Measurements from ENCODE around the gene GPC3.
A peak's percentile ranks its signal among the peaks of the same experiment; 100 is the strongest.
"Not testable (repeated sequence)": the region's sequence is repeated elsewhere in the genome, so short reads cannot be mapped to it uniquely, and the experiment has no call there.

Gene GPC3

DNA sequence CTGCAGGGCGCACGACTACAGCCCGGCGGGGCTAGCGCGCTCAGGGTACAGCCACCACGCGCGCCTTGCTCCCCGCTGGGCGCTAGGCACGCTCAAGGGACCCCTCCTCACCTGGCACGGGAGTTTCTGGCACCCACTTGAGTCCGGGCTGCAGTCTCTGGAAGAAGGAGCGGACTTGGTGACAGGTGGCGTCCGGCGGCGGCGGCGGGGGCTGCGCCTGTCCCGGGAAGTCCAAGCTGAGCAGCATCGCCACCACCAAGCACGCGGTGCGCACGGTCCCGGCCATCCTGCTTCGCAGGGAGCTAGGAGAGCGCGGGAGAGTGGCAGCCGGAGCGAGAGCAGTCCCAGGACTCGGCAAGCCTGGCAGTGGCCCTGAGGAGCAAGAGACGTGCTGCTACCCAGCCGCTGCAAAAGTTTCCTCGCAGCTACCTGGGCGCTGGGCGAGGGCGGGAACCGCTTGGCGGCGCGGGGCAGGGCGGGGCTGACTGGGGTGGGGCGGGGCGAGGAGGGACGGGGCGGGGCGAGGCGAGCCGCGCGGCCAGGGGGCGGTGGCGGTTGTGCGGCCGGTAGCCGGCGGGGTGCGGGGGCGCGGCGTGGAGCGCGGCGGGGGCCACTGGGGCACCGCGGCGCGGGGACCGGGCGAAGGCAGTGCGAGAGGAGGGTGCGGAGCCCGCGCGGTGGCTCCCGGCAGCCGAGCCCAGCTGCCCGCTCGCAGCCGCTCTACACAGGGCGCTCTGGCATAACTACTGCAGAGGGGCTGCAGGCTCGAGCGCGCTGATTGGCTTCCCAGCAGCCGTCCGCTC lies at the start of gene GPC3:
Gene GPC3, minus strand, starts transcription at position 431 of the 803 bp plus-strand sequence.
- peak; percentile 61 for DNase-seq

DNA sequence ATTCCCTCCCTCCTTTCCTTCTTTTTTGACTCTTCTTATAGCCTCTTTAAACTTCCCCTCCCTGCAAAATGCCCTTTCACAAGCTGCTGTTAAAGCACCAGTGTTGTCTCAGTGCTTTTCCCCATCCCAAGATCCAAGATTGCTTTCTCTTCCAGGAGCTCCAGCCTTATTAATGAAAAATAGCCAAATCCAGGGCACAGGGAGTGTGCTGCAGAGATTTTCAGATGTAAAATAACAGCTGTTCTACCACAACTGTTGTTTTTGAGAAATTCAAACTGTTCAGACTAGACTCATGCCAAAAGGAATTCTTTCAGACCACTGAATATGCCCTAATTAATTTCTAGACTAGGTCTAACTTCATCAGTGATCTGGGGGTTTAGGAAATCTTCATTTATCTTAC lies 47.0 kb upstream of the GPC3 start:
- no peak for DNase-seq

DNA sequence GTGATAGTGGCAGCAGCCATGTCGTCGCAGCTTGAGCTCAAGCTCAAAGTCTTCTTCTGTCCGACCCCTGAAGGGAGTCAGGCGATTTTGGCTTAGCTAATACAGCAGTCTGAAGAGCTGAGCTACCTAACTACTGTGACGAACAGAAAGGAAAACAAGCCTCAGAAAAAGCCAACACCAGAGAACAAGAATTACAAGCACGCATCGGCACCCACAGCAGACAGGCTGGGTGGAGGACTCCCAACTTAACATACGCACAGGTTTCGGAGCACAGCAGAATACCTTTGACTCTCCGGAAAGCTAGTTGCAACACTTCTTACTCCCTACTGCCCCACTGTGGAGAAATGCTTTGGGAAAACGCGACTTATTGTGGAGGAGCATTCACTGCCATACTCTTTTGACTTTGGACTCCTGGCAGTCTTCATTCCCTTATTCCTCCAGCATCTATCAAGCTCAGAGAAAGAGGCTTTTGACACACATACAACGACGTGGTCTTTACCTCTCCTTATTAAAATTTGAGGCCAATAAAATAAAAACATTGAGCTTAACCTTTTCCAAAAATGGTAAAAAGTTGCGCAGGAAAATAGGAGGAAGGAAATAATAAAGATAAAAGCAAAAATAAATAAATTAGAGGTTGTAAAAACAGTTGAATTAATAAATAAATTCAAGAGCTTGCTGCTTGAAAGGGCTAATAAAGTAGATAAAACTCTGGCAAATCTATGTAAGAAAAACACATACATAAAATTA lies 41.3 kb upstream of the GPC3 start:
- DNase-seq: peak; percentile 53

DNA sequence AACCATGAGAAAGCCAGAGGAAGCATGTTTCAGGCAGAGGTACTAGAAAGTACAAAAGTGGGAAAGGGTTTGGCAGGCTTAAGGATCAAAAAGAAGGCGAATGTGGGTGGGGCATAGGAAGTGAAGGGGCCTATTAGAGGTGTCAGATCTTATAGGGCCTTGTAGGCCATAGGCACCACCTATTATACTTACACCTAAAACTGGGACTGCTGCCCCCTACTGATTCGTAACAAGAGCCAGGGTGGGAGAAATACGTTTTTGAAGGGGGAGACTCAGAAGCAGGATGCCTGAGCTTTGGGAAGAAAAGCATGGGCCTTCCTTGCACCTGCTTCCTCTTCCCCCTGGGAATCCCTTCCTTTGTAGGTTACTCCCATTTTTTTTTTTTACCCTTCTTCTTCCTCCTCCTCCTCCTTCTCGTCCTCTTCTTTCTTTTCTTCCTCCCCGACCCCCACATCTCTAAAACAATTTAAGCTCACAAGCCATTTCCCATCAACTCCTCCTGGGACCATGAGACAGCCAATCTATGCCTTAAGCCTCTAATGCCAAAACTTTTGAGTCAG lies 40.7 kb upstream of the GPC3 start:
- no peak for DNase-seq

DNA sequence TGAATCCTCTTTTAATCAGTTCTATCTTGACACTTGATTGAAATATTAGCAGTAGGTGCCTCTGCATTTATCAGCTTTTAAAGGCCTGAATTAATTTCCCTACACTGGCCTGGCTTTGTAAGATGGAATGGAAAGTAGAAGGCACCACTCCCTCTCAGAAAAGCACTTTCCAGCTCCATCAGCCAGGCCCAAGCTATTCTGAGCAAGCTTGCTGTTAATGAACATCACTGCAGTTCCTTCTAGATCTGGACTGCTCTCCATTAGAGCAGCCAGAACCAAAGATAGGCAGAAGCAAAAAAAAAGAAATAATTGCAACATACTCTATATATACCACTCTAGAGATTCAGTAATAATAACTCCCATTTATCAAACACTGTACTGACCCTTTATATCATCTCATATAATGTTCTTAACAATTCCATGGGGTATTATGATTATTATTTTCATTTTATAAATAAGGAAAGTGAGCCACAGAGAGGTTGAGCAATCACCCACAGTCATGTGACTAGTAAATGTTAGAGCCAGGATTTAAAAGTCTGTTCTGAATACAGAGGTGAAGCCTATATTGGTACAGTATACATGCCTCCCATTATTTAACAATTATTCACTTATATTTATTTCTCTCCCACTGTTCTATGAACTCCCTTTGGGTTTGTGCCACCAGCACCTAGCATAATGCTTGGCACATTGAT lies 39.4 kb upstream of the GPC3 start:
- no peak for DNase-seq

DNA sequence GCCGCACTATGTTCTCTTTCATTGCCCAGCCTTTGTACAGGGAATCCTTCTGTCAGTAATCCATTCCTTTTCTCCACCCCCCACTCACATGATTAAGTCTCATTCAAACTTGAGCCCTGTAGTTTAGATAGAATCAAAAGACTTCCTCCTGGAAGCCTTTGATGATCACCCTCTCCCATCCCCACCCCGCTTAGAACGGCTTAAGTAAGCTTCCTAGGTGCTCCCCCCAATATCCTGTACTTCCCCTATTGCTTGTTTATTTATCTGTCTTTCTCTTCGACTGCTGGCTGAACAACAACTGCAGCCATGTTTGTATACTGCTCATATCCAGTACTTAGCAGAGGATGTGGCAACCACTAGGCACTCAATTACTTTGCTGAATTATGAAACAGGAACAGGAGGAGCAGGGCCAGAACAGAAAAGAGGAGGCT lies 38.5 kb upstream of the GPC3 start:
- peak; percentile 21 for DNase-seq

DNA sequence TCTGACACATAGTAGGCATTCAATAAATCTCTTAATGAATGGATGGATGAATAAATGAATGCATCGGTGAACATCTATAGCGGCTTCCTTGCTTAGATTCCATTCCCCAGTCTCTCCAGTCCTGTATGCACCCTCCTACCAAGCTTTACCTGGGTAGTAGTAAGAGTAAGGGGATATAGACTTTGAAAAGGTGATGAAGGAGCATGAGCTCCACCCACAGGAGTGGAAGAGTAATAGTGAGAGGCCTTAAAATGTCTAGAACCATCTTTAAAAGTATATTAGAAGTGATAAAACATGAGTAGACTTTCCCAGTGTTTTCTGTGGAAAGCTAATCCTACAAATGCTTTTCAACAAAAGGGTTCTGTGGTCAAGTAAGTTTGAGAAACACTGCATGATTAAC lies 35.5 kb upstream of the GPC3 start:
- no peak for DNase-seq

DNA sequence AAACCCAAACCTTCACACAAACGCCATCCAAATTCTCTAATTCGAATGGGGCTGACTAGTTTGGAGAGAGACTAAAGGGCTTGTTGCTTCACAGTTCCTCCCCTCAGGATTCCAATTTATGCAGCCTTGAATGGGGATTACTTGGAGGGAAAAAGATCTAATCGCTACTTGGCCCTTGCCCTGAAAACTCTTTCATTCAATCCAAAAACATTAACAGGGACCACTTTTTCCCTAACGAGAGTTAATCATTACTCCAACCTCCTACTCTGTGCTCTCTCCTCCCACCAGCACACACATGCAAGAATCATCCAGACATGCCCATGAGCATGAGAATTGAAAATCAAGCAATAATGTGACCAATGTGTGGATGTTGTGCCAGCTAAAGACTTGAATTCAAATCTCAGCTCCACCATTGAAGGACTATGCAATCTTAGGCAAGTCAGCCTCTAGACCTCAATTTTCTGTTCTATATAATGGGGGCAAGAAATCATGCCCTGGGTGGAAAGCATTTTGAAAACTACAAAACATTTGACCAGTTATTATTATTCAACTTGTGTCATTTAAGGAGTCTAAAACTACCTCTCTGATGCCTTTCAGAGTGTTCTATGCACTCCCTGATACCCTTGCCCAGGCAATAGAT lies 34.3 kb upstream of the GPC3 start:
- DNase-seq: no peak

DNA sequence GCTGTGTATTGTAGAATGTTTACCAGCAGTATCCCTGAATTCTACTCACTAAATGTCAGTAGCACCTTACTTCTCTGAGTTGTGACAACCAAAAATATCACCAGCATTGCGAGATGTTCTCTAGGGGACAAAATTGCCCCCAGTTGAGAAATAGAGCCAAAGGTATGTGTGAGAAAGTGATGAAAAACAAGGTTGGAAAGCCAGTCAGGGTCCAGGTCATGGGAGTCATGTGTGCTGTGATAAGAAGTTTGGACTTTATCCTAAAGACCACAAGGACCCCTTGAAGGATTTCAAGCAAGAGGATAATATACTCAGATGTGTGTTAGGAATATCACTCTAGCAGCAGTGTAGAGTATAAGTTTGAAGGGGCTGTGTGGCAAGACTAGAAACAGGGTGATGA lies 30.9 kb upstream of the GPC3 start:
- not testable (repeated sequence) for DNase-seq

DNA sequence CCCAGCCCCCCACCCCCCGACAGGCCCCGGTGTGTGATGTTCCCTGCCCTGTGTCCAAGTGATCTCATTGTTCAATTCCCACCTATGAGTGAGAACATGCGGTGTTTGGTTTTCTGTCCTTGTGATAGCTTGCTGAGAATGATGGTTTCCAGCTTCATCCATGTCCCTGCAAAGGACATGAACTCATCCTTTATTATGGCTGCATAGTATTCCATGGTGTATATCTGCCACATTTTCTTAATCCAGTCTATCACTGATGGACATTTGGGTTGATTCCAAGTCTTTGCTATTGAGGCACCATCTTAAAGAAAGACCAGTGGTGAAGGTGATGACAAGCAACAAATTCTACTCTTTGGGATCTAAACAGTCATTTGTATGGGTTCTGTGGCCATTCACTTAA lies 30.1 kb upstream of the GPC3 start:
- DNase-seq: not testable (repeated sequence)

DNA sequence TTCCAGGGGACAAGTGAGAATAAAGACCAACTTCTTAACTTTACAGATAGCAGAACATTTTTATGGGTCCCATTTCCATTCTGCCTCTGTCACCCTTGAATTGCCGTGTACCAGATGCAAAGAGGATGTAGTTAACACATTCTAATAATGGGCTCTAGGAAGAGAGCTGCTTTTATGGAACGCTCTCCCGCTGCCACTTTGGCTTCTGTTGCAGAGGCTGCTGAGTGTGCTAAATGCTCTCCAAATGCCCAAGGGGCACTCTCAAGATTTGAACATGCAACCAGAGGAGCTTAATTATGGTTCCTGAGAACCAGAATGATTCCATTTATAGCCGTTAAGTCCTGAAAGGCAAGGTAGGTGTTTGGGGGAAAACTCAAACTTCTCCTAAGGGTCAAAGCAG lies 28.1 kb upstream of the GPC3 start:
- no peak for DNase-seq

DNA sequence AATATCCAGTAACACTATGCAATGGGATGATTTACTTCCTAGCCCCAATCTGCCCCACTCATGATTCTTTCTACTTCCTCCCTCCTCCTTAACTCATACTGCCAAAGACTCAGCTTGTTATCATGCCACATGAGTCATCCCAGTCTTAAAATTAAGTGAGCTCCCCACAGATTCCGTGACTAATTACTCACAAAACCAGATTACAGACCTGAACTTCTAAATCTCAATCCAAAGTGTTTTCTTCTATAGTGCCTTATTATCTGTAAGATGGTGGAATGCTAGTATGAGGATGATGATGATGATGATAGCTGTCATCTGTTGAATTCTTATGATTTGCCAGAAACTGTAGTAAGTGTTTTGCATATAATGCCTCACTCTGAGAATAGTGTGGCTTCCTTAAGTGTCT lies 27.7 kb upstream of the GPC3 start:
- DNase-seq: no peak

DNA sequence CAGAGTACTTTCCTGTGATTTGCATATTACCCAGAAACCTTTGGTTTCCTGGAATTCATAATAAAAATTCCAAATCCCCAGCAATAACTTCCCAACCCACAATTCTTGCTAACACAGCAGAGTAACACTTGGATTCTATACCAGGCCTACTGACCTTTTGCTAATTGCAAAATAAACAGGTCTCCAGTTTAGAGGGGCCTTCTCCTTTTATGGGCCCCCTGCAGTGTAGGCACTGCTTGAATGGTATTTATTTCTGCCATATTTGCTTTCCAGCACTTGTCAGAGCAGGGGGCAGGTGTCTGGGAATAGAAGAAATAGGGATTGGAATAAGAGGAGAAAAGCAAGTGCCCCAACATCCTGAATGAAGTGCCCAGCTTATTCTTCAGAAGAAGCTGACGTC lies 25.3 kb upstream of the GPC3 start:
- no peak for DNase-seq

DNA sequence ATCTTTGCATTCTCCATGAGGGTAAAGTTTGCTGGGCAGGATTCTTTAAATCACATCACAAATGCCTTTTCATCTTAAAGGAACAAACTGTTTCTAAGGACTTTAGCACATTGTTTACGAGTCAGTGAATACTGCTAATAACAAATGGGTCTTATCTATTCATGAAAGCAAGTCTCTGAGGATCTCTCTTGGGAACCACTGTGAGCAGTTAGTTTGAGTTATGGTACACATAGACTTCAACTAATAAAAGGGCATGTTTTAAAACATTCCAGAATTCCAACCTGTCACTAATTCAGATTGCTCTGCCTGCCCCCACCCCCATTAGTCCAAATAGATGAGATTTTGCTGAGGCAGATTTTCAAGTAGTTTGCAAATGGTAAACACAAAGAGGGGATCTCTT lies 22.3 kb upstream of the GPC3 start:
- no peak for DNase-seq

DNA sequence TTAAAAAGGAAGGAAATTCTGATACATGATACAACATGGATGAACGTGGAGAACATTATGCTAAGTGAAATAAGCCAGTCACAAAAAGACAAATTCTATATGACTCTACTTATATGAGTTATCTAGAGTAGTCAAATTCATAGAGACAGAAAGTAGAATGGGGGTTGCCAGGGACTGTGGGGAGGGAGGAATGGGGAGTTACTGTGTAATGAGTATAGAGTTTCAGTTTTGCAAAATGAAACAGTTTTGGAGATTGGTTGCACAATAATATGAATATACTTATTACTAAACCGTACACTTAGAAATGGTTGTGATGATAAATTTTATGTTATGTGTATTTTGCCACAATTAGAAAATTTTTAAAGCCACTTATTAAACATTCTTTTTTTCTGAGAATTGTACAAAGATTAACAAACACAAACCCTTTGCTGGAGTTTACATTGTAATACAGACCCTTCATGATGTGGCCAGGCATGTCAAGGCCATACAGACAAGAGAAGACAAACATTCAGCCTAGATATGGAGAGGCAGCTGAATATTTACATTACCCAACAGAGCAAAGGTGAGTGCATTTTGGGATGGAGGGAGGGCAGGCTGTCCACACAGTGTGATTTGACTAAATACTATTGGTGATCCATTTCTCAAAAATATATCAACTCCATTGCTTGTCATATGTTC lies 21.2 kb upstream of the GPC3 start:
- DNase-seq: no peak

DNA sequence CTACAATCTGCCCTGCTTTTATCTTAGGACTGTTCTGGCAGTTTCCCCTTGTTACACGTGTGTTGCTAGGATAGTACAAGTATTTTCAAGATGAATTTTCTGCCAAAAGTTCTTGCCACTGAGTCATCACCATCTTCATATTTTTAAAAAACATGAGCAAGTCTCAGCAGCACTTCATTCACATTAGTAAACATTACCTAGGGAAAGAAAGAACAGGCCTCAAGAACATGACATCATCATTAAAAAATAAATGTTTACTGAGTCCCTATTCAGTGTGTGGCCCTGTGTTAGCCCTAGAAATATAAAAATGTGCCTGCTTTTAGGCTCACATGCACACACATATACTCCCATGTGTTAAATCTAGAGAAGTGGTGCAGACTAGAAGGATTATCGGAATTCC lies 18.7 kb upstream of the GPC3 start:
- no peak for DNase-seq

DNA sequence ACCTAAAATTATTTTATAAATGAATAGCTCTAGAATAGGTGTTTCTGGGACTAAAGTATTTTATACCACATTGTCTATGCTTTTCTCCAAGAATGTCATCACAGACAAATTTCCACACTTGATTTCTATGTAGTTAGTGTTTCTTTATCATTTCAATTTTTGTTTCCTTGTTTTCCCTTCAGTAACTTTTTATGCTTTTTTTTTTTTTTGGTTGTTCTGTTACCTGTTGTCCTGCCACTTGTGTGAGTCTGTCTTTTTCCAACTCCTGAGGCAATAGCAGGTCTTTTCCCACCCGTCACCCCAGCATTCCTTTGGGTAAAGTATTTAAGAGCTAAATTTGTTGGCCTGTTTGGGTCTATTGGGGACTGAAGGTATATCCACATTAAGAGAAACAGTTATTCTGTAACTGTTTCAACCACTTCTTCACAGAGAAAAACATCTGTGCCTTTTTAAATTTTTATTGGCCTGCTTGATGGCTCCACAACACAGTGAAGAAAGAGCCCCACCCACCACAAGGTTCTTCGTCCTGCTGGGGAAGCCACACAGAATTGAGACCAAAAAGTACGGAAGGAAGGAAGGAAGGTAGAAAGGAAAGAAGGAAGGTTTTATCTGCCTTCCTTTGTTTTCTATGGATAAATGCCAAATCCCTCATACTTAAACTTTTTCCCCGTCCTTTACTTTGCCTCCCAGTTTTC lies 17.7 kb upstream of the GPC3 start:
- no peak for DNase-seq

DNA sequence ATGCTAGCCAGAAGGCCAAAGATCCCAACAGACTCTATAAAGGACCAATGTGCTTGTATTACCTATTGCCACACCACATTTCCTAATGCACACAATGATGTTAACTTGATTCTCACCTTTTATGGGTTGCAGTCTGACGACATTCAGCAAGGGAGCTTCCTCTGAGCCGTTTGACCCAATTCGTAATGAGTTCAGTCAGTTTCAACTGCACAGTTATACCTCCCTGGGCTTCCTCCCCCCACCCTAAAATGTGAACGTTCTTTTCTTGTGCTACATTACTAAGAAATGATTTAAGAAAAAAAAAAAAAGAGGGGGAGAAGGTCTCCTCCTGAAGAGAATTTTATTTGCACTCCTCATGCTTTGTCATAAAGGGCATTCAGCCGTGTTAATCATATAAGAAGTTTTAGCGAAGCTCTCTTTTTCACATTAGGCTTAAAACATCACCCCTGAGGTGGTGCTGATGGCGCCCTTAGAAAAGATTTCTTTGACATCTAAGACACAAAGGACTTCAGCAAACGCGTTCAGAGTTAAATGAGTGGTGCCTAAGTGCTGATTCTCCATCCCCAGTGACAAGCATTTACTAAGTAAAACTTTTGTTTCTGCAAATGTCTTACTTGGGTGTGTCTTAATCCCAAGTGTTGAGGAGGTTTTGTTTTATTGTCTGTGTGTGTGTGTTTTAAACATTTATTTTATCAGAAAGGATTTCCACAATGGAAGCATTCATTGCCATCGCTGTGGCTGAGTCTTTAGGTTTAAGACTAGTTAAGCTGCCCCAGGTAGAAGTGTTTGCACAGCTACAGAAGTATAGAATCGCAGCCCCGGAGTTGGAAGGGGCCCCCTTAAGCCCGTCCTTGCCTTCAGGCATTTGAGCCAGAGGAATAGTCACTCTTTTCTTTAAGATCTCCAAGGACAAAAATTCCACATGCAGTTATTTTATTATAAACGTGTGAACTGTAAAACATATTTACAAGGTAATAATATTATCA lies 15.2 kb upstream of the GPC3 start:
- no peak for DNase-seq

DNA sequence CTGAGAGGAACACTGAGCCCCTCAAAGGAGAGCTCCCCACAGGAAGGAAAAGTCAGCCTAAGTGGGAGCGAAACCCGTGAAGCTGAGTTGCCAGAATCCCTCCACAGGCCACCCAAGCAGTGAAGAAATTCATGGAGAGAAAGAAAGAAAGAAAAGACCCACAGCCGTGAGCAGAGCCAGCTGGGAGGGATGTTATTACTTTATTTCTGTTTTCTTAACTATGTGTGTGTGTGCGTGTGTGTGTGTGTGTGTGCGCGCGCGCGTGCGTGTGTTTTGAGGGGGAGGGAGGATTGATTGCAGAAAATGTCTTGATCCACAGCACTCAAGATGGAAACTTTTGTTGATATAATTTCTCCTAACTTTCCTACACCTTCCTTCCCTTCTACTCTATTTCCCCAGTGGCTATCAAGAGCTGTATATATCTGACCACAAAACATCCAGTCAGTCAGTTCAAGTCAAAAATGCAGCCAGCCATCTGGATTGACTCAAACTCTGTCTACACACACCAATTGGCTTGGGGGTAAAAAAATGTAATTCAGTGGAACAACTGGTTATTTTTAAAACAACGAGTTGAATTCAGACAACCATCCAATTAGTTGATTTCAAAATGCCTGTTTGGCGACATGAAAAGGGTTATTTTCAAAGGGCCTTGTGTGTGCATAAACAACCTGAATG lies 13.8 kb upstream of the GPC3 start:
- DNase-seq: no peak

DNA sequence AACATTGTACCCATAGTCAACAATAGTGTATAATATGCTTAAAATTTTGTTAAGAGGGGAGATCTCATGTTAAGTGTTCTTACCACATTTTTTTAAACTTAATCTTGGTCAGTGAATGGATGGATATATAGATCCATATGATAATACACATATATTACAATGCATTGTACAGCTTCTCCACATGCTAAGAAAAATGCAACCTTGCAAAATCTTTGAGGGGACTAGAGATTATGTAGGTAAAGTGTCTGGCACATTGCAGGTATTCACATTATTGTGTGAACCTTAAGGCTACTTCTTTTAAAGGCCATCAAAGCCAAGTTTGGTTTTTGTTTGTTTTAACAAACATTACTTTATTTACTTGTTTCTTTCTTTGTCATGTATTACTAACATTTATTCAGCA lies 10.4 kb upstream of the GPC3 start:
- DNase-seq: no peak
